Cardiac septum (tissue), 1 donor: ENCODE results near the gene NEUROD2. TPM values are rescaled to one million over a fixed set of nuclear protein-coding genes. Genes with fewer than 3 reads are reported as not detected.

Experiments used
- DNase-seq: peaks from one replicate; pipeline ENCODE4 v3.0.0-alpha.2; 2020; ENCODE audit warnings: low spot score
- intact Hi-C: fragments of 100-400 bp; cut with DNase I; formaldehyde crosslinking; loops from one replicate; pipeline ENCODE4 v1.14.0; 2022
- total RNA-seq: library from RNA; stranded (reverse); fragmentation: NEBNext Ultra II Directional; extraction: Animal tissue kit (Norgen Biotek cat#: 25700); gene quantifications from one replicate; pipeline ENCODE4 v1.2.1, GENCODE V29; 2021
- donor health status: DM: no; HTN: no; CAD: no.

NEUROD2 gene
- total RNA-seq, 1 donor from 2014 or later: 0.08 TPM

DNA sequence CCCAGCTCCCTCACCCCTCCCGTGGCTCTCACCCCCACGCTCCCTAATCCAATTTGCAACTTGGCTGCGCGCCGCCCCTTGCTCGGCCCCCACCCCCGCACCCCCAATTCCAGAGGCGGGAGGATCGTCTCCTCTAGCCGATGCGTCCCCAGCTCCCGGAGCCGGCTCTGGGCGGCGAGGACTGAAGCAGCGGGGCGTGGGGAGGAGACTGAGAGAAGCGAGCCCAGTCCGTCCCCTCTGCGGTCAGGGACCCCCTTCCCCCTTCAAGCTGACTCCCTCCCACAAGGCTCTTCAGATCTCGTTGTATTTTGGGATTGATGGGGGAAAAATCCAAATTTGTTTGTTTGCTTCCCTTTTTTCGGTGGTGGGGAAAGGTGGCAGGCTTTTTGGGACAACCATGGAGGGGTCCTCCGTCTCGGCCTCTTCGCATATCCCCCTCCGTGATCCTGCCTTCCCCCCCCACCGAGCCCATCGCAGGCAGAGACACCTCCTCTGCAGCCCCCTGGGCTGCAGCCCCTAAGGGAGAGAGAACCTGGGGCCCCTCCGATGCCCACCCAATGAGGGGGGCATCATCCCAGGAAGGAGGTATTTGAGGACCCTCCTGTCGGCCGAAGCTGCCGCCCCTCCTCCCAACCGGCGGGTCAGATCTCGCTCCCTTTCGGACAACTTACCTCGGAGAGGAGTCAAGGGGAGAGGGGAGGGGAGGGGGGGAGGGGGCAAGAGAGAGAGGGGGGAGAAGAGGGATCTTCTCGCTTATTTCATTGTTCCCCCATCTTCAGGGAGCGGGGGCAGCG lies 466 bp downstream of the NEUROD2 start:
- intact Hi-C loops: no loop called here
- no peak for DNase-seq

DNA sequence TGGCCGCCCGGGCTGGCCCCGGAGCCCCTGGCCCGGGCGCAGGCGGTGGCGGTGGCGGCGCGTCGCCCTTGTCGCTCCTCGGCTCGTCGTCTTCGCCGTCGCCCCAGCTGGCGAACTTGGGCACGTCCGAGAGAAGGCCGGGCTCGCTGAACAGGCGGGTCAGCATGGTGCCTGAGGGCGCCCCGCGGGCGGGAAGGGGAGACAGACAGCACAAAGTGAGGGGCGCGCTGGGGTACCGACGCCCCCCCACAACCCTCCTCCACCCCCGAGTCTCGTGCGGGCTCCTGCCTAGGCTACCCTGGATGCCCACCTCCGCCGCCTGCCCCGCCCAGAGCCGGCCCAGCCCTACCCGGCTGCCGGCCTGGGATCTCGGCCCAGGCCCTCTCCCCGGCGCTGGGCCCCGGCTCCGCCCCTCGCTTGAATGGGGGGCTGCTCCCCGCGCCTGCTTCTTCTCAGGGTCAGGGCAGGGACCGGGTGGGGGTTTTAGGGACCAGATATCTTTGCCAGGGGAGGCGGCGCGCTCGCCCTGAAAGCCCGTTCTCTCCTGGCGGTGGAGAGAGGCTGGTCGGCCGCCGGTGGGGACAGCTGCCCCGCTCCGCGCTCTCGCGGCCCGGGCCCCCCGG lies 1.2 kb downstream of the NEUROD2 start:
- intact Hi-C loops: no loop called here
- DNase-seq: no peak

DNA sequence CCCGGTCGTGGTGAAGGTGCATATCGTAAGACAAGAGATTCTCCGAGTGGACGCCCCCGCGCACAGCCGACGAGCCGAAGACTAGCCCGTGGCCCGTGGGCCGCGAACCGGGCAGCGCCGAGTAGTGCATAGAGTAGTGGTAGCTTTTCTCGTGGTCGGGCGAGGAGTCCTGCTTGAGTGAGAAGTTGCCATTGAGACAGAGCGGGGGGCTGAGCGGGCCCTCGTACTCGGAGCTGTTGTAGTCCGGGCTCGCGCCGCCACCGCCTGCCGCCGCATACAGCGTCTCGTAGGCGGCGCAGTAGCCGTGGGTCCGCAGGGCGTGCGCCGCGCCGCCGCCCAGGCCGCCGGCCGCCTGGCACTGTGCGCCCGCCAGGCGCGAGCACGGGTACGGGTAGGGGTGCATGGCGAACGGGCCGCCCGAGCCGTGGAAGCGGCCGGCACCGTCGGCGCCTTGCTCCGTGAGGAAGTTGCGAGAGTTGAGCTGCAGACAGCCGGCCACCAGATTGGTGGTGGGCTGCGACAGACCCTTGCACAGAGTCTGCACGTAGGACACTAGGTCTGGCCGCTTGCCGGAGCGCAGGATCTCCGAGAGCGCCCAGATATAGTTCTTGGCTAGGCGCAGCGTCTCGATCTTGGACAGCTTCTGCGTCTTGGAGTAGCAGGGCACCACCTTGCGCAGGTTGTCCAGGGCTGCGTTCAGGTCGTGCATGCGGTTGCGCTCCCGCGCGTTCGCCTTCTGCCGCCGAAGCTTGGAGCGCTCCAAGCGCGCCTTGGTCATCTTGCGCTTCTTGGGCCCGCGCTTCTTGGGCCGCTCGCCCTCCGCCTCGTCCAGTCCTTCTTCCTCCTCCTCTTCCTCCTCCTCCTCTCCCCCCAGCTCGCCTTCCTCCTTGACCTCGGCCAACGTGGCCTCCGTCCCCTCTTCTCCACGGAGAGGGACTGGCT lies 2.0 kb downstream of the NEUROD2 start:
- intact Hi-C loops: no loop called here
- no peak for DNase-seq

DNA sequence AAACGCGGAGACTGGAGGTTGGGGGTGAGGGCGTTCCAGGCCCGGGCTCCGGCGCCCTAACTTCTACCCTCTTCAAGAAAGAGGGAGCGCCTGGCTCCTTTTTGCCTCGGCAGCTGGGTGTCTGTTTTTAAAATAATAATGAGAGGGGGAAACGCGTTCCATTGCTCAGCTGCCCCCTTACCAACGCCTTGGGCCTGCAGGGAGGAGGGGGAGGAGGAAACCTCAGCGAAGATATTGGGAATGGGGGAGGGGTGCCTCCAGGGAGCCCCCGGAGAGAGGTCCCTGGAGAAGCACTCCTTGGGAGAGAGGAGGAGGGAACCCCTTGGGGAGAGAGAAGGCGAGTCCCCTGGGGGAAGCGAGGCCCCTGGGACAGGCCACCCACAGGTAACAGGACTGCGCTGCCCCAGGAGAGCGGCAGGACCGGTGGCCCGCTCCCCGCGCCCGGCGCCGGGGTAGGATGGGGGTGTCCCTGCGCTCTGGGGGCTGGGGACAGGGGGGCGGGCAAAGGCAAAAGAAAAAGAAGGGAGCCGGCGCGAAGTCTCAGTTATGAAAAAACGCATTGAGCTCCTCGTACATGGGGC lies 2.7 kb downstream of the NEUROD2 start:
- DNase-seq: no peak
- intact Hi-C loops: no loop called here

DNA sequence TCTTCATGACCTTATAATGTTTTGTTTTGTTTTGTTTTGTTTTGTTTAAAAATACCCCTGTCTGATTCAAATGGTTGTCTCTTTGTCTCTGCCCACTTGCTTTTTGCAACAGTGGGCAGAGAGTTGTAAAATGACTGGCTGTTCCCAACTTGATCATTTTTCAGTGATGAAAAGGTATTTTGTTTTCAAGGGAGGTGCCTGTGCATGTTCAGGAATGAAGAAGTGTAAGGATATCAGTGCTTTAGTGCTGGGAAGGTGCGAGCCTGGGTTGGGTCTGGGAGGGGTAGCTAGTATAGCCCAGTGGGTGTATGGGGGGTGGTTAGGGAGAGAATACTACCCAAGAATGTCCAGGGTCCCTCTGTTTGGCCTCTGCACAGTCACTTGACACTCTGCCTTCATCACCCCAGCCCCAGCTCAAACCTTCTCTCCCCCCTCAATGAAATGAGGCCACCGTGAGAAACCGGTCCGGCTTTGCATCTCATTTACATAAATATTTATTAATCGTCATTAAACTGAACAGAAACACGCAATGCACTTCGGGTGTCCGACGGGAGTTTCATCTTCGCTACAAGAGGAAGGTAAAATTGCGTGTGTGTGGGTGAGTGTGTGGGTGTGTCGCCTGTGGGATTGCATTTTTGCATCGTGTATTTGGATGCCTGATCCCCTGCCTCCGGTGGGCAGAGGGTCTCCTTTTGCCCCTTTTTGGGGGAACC lies 4.3 kb downstream of the NEUROD2 start:
- intact Hi-C loops: no loop called here

DNA sequence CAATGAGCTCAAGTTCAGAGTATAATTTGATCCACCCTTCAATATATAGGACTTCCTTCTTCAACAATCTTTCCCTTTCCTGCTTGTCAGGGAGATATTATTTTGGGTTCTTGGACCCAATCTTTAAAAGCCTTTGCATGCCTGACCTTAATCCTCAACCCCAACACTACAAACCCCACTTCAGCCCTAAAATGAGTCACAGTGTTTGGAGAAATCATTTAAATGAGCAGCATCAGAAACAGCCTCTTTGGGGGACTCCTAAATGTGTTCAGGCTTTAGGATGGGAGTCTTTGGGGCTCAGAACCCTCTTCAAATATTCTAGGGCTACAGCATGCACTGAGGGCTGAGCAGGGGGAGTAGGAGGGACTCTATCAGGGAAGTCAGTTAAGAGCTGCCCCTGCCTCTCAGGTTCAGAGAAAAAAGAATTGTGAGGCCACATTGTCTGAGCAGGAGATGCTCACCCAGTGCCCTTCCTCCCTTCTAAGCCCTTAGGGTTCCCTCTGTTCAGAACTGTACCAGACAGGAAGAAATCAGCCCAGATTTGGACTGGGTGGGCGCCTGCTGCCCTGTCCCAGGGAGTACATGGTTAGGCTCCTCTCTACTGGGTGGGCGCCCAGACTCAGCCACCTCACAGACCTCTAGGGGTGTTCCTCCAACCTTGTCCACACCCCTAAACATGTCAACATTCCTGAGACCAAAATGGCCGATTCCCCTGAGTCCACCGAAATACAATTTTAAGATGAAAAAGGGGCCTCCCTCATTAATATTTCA lies 5.0 kb downstream of the NEUROD2 start:
- DNase-seq: no peak

More for the DNA sequence above, 4.3 kb downstream of the NEUROD2 start:
- no peak for DNase-seq

DNA sequence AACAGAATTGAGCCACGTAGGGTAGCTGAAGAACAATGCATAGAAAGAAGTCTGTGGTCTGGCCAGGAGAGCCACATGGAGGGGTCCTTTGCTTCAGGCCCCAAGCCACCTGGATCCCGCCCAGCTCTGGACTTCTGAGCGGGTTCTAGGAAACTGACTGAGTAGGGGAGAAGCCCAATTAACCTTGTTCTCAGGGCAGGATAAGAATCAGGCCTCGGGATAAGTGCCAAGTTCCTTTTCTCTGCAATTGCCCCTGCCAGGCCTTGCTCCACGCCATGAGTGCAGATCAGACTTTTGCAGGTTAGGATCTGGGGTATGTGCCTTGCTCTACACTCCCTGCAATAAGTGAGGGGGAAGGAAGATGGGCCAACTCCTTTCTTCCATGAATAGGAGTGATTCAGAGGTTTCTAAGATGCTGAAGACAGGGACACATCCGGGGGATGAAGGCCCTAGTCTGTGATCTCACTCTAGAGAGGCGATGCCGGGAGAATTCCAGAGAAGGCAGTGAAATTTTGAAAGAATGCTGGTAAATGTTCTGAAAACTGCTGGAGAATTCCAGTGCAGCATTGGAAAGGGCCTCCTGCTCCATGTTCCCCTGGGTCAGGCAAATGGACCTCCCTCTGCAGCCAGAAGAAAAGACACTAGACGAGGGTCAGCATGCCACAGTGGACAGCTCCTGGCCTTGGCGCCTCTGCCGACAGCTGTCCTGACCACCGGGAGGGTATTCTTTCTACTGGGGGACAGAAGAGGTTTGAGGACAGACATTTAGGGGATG lies 5.8 kb downstream of the NEUROD2 start:
- intact Hi-C loops: no loop called here
- no peak for DNase-seq

More for the DNA sequence above, 5.0 kb downstream of the NEUROD2 start:
- intact Hi-C loops: no loop called here

DNA sequence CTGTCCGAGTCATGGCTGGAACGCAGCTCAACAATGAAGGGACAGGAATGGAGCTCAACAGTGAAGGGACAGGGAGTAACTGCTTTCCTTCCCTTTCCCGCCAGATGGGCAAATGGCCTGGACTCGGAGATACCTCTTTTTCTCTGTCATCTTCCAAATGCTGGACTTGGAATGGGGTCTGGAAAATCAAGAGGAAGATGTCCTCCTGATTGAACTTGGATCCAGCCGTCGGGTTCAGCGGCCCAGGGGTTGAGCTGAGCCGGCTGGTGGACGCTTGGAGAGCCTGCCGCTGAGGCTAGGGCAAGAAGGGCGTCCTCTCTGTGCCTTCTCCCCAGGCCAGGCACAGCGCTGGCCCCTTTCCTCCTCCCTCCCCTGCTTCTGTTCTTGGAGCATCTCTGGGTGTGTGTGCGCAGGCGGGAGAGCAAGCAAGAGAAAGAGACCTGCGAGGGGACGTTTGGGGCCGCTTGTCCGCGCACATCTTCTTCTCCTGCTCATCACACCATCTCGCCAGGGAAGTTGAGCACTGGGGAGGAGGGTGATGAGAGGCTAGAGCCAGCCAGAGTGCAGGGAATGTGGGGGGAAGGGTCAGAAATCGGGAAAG lies 6.6 kb downstream of the NEUROD2 start:
- intact Hi-C loops: no loop called here
- DNase-seq: no peak

DNA sequence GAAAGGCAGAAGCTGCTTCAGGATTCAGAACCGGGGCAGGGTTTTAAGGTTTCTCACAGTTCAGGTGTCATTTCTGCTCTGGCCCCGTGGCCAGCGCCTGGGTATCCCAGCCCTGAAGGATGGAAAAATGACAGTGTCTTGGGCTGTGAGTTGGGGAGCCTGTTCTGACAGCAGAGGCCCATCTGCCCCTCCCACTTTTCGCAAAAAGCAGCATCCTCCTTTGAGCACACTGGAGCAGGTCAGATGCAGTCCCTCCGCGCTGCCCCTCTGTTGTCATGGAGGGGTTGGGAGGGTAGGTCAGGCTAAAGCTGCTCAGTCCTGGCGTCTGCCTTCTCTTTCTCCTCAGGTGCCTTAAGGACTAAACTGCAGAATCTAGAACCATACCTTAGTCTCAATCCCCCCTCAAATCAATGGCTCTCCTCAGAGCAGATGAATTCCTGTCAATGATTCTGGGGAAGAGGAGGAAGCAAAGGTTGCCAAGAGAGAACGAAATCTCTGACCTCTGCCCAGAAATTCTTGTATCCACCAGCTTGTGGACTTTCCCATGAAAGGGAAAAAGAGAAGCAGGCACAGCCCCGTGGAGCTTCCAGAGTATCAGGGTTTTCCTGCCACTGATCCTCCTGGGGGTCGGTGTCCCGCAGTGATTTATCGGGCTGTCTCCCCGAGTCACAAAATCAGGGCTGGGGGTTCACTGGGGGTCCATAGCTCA lies 7.3 kb downstream of the NEUROD2 start:
- no peak for DNase-seq
- intact Hi-C loops: no loop called here

DNA sequence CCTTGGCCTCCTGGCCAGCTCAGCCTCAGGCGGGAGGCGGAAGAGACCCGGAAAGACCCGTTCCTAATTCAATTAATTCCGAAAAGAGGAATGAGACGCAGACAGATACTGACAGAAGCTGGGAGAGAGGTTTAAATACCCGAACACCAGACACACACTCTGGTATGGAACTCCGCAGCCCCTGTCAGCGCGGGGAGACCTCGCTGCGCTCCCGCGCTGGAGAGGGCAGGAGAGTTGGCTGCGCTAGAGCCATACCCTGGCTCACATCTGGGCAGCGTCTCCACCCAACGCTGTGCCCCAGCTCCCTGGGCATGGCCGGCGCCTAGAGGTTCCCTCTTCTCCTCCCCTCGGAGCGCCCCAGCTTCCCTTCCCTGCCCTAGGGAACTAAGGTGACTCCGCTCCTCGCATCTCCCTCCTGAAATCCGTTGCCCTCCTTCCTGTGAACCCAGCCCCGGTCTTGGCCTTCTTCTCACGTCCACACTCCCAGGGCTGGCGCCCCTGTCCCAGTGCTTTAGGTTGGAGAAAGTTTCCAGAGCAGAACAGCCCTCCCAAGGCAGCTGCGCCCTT lies 8.0 kb downstream of the NEUROD2 start:
- intact Hi-C loops: no loop called here
- DNase-seq: no peak

DNA sequence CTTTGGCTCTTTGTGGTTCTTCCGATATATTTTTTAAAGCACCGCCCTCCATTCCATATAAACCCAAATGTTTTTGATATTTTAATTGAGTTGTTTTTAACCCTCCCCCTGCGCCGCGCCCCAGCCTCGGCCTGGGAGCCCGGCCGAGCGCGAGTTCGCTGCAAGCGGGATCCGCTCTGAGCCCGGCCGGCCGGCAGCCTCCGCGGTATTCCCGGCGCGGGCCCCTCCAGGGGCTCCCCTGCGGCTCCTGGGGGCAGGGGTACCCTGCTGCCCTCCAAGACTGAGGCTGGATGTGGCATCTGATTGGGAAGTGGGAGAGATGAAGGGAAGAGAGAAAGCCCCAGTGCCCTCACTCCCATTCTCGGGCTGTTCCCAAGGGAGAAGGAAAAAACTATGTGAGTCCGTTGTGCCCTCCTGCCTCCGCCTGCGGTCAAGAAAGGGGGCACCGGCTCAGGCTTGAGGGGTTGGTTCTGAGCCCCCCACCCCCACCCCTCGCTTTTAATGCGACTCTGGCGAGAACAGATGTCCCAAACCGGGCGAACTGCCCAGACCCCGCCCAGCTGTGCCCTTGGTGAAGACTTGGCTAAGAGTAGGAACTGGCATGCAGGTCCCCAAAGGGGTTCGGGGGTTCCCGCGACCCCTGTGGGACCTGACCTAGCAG lies 8.6 kb downstream of the NEUROD2 start:
- DNase-seq: no peak
- intact Hi-C loops: no loop called here

DNA sequence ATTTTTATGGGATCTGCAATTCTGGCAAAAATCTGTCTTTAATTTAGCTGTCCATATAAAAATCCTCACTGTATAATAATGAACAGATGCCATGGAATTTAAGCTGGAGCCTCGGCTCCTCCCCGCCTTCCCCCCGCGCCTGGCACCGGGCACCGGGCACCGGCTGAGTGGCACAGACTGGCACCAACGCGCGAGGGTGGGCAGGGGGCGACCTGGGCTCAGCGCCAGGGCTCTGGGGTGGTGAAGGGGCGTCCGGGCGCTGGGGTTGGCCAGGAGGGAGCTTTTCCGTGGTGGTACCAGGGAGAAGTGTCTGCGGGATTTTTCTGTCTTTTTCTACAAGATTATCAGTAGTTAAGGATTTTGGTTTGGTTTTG lies 9.1 kb downstream of the NEUROD2 start:
- DNase-seq: no peak
- intact Hi-C loops: no loop called here

DNA sequence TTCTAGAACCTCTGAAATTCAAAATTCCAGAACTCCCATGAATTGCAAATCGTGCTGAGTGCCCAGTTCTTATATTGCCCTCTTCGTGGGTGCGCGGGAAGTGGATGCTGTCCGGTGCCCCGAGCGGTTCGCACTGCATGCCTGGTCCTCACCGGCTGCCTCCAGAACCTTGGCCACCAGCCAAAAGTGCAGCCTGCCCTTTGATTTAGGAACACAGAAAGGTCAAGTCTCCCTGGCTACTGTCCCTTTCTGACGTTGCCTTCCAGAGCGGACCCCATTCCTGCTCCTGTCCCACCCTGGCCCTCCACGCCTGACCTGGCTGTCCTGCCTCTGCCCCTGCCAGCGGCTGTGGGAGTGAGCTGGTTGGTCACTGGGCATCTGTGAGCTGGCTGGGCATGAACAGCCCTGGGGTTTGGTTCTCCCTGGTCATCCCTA lies 9.7 kb downstream of the NEUROD2 start:
- intact Hi-C loops: no loop called here
- no peak for DNase-seq

DNA sequence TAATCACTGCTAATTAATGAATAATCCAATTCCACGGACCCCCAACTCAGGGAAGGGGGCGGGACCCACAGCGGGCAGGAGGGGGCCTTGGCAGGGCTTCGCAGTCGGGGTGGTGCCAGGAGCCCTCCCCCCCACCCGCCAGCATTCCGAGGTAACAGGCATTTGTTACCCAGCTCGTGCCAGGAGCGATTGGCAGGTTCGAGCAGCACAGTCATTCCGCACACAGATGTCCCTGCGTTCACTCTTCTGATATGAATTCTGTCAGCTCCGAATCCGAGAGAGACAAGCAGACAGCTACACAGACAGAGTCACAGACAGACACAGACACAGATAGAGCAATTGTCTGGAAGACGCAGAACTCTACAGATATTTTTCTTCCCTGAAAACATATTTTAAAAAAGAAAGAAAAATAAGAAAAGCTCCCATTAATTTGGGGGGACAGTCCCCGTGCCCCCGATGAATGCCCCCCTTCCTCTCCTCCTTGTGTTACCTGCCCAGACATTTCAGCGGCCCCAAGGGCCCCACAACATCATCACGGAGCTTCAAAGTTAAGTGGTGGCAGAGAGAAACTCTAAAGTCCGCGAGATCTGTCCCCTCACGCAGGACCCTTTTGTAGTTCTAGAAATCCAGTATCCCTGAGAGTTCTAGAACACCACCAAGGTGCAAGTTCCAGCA lies 10.2 kb downstream of the NEUROD2 start:
- no peak for DNase-seq
- intact Hi-C loops: no loop called here

DNA sequence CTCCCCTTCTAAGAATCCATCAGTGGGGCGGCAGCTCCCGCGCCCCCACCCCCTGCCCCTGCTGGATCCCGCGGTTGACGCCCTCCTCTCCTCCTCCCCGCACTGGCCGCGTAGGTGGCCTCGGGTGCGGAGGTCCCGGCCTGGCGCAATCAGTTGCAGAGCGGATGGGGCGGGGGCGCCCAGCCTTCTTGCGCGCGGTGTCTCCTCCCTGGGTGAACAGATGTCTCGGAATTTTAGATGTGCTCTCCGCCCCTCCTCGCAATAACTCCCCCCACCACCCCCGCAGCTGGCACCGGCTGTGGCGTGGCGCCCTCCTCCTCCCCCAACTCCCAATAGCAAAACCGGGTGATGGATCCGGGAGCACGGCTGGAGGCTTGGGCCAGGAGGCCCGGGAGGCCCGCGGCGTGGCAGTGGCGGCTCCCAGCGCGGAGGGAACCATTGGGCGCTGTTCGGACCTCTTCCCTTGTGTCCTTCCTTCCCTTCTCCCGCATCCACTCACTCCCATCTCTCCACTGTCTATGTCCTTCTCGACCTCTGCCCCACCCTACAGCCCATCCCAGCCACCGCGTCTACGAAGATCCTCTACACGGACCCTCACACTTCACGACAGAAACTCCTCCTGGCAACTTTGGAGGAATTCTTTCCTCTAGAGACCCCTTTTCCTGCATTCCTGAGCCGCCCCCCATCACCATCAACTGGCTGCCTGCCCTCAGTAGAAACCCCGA lies 11.0 kb downstream of the NEUROD2 start:
- intact Hi-C loops: no loop called here
- no peak for DNase-seq
